Body of pancreas (tissue), 4 donors: Measurements from ENCODE around the gene KCNC1.

Source experiments
- CTCF ChIP-seq, 7 experiments: fragments of 450-650 bp in 4 of 7; fragments of 200-600 bp in 3 of 7; sonication (generic) in 3 of 7; IDR thresholded peaks; one replicate each; pipeline ENCODE4 v1.5.1; 2016 to 2019; ENCODE audit warnings: antibody characterized with exemption in 7 of 7
- POLR2A ChIP-seq, 3 donors: fragments of 450-650 bp; IDR thresholded peaks; one replicate each; pipeline ENCODE4 v1.6.1; 2016; ENCODE audit warnings: antibody characterized with exemption in 3 of 3, mild to moderate bottlenecking in 2 of 3

DNA sequence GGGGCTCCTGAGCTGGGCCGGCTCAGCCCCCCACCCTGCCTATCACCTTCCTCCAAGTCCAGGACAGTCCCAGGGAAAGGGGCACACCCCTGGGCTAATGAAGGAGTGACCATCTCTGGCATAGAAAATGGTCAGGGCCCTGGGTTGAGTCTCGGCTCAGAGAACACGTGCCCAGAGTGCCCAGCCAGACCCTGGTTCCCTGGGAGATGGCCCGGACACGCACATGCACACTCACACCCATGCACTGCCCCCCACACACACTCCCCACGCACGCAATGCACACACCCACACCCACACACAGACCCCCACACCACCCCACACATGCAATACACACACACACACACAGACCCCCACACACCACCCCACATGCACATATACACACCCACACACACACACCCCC is 28.7 kb downstream of the KCNC1 start:
- TF ChIP-seq CTCF (IDR thresholded peaks at IDR 0.05) (no peak), POLR2A (IDR thresholded peaks at IDR 0.05) (no peak)
